ENCODE measurements around the gene HSP90AA1. TPM values are rescaled to one million over a fixed set of nuclear protein-coding genes. Genes with fewer than 3 reads are reported as not detected.

Gene HSP90AA1
- total and polyA plus RNA-seq, 12 donors, result 315 to 612 (median 451) TPM

DNA sequence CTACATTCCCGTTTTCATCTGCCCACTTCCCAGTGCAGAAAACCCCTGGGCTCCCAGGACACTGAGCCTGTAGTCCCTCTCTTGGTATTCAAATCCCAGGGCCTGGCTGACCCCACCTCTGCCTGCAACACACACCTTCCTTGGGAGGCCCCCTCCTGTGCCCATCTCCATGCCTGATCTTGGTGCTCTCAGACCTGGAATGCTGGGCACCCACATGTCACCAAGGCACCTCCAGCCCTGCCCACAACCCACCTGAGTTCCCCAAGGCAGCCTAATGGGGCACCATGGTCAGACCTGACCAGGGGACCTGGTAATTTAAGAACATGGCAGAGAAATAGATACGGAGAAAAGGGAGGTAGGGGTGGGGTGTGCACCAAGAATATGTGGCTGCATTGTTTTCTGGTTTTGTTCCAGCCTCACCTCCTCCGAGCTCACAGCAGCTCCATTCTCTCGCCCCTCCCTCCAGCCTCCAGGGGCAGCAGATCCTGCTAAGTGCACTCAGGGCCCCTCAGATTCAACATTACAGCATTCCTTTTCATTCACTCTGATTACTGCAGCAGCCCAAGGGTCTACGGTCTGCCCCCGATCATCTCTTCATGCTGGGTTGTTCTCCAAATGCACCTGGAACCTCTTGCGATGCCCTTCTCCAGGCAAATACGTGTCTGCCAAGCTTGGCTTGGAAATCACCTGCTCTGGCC is 9.2 kb upstream of the HSP90AA1 start:
- ATAC-seq, result peak in 3 of 8 donors; percentile 14 to 48 (median 19)
- no peaks in the 10 kb centered on the region for H3K27me3 ChIP-seq
- TF ChIP-seq, protein P1, sequence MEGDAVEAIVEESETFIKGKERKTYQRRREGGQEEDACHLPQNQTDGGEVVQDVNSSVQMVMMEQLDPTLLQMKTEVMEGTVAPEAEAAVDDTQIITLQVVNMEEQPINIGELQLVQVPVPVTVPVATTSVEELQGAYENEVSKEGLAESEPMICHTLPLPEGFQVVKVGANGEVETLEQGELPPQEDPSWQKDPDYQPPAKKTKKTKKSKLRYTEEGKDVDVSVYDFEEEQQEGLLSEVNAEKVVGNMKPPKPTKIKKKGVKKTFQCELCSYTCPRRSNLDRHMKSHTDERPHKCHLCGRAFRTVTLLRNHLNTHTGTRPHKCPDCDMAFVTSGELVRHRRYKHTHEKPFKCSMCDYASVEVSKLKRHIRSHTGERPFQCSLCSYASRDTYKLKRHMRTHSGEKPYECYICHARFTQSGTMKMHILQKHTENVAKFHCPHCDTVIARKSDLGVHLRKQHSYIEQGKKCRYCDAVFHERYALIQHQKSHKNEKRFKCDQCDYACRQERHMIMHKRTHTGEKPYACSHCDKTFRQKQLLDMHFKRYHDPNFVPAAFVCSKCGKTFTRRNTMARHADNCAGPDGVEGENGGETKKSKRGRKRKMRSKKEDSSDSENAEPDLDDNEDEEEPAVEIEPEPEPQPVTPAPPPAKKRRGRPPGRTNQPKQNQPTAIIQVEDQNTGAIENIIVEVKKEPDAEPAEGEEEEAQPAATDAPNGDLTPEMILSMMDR (IDR thresholded peaks at IDR 0.05), result no peak
- H3K27ac ChIP-seq, result no peak overlapping the region
- intact Hi-C loops (cut with DNase I), result loop anchor here (1.0 to 10.0 kb wide), 11 partner anchors 33 to 391 kb away; partner anchors contain the start of gene DYNC1H1 (in 5 of the 10)
- no peak for DNase-seq
- H3K4me3 ChIP-seq, result no peak overlapping the region
- peaks cover 0 to 10% (median 4%) of the 10 kb centered on the region in 9 donors for H3K4me1 ChIP-seq
- H3K36me3 ChIP-seq, result no peaks in the 10 kb centered on the region
- H3K9me3 ChIP-seq, result no peaks in the 10 kb centered on the region
- 48 to 53% methylated on average over 8 of the region's 8 CpGs for WGBS, 2 donors

DNA sequence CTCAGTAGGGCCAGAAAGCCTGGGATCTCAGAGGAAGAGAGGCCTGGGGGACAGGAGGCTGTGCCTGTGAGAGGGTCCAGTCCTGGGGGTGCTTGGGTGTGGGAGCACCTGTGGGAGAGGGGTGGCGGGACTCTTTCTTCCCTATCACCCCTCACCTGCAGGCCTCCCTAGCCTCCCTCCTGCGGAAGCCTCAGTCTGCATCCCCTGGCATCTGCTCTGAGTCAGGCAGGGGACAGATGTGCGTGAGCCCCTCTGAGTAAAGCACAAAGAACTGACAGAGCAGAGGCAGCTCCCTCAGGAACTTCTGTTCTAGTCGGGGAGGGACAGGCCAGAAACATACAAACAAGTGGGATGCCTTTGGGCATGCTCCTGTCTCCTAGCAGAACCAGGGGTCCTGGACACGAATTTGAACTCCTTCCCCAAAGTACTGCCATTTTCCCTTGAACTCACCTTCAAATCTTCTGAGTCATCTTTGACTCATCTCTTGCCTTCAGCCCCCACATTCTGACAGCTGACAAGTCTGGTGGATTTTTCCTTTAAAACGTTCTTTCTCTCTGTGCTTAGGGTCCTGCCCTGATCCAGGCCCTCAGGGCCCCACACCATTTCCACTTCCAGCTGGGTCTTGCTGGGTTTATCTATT is 8.5 kb upstream of the HSP90AA1 start:
- no peak overlapping the region for H3K27ac ChIP-seq
- H3K36me3 ChIP-seq, result no peaks in the 10 kb centered on the region
- ATAC-seq (peak in 1 of 8 donors; percentile 5), DNase-seq (no peak)
- no peaks in the 10 kb centered on the region for H3K9me3 ChIP-seq
- WGBS, 2 donors, result 85 to 92% methylated on average over 6 of the region's 6 CpGs
- no peak overlapping the region for H3K4me3 ChIP-seq
- peaks cover 0 to 10% (median 4%) of the 10 kb centered on the region in 9 donors for H3K4me1 ChIP-seq
- H3K27me3 ChIP-seq, result no peaks in the 10 kb centered on the region
- TF ChIP-seq, protein P1 (IDR thresholded peaks at IDR 0.05), result no peak
- intact Hi-C loops (cut with DNase I), result loop anchor here in 8 of 10 donors (5.0 to 10.0 kb wide), 6 partner anchors 33 to 391 kb away; partner anchors contain the start of gene DYNC1H1 (in 5 of the 8)

DNA sequence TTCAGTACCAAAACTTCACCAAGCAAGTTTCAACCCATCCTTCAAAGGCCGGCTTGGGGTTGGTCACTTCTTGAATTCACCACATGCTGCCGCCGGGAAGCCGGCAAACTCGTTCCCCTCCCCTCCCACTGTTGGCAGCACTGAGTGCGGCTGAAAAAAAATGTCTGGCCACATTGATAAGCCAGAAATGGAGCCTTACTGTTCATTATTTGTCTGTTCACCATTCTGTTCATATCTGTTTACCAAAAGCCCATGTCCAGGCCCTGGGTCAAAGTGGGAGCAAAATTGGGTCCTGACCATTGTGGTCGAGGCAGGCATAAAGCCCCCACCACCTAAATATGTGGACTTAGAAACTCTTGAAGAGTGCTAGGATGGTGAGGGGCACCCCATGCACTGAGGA is 7.3 kb upstream of the HSP90AA1 start:
- ATAC-seq (no peak), DNase-seq (no peak)
- 42 to 44% methylated on average over 7 of the region's 7 CpGs for WGBS, 2 donors
- Histone ChIP-seq H3K27me3 (no peaks in the 10 kb centered on the region), H3K4me3 (no peak overlapping the region), H3K9me3 (no peaks in the 10 kb centered on the region), H3K4me1 (peaks cover 0 to 10% (median 4%) of the 10 kb centered on the region in 9 donors), H3K27ac (no peak overlapping the region), H3K36me3 (no peaks in the 10 kb centered on the region)
- intact Hi-C loops (cut with DNase I), result loop anchor here in 4 of 10 donors (10.0 kb wide), 2 partner anchors 49 to 389 kb away; no protein-coding TSS in a partner anchor
- TF ChIP-seq, protein P1 (IDR thresholded peaks at IDR 0.05), result no peak

DNA sequence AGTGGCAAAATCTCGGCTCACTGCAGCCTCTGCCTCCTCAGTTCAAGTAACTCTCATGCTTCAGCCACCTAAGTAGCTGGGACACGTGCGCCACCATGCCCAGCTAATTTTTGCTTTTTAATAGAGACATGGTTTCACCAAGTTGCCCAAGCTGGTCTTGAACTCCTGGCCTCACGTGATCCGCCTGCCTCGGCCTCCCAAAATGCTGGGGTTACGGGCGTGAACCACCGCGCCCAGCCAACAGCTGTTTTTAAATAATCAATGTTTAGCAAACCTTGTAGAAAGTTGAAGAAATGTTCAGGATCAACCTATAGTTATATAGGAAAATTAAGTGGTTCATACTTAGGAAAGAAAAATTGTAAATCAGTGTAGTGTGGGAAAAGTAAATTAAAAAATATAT is 6.0 kb upstream of the HSP90AA1 start:
- Histone ChIP-seq H3K9me3 (no peaks in the 10 kb centered on the region), H3K36me3 (no peaks in the 10 kb centered on the region), H3K4me3 (no peak overlapping the region), H3K27me3 (no peaks in the 10 kb centered on the region), H3K27ac (no peak overlapping the region), H3K4me1 (peaks cover 0 to 22% (median 14%) of the 10 kb centered on the region in 9 donors)
- intact Hi-C loops (cut with DNase I), result loop anchor here in 4 of 10 donors (10.0 kb wide), 2 partner anchors 48 to 388 kb away; no protein-coding TSS in a partner anchor
- no peak for DNase-seq
- TF ChIP-seq, protein P1 (IDR thresholded peaks at IDR 0.05), result no peak
- WGBS, 2 donors, result 95 to 97% methylated on average over 10 of the region's 10 CpGs
- no peak for ATAC-seq

Measured in heart right ventricle (tissue), 16 donors.